ENCODE measurements around the gene CASTOR1.

CASTOR1 gene

DNA sequence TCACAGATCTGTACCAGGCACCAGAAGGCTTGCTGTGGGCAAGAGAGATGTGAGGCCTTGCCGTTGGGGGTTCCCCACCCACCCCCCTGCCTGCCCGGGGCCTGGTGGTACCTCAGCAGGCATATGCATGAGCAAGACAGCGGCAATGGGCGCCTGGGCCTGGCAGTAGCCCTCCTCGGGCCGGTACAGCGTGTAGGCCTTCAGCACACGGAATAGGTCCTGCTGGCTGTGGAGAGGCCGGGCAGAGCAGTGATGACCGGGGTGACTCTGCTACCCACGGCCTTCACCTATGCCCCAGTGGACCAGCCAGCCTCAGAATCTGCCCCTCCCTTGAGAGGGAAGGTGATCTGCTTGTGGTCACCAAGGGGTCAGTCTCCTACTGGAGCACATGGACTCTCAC is 5.5 kb upstream of the CASTOR1 start:
- TF ChIP-seq, protein P1, sequence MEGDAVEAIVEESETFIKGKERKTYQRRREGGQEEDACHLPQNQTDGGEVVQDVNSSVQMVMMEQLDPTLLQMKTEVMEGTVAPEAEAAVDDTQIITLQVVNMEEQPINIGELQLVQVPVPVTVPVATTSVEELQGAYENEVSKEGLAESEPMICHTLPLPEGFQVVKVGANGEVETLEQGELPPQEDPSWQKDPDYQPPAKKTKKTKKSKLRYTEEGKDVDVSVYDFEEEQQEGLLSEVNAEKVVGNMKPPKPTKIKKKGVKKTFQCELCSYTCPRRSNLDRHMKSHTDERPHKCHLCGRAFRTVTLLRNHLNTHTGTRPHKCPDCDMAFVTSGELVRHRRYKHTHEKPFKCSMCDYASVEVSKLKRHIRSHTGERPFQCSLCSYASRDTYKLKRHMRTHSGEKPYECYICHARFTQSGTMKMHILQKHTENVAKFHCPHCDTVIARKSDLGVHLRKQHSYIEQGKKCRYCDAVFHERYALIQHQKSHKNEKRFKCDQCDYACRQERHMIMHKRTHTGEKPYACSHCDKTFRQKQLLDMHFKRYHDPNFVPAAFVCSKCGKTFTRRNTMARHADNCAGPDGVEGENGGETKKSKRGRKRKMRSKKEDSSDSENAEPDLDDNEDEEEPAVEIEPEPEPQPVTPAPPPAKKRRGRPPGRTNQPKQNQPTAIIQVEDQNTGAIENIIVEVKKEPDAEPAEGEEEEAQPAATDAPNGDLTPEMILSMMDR (IDR thresholded peaks at IDR 0.05; ENCODE audit: control insufficient read depth, extremely low read depth, insufficient read depth) = no peak
- no peak for DNase-seq (ENCODE audit: low read depth)
- no peak overlapping the region for H3K4me3 ChIP-seq (ENCODE audit: low read depth, low read length)

DNA sequence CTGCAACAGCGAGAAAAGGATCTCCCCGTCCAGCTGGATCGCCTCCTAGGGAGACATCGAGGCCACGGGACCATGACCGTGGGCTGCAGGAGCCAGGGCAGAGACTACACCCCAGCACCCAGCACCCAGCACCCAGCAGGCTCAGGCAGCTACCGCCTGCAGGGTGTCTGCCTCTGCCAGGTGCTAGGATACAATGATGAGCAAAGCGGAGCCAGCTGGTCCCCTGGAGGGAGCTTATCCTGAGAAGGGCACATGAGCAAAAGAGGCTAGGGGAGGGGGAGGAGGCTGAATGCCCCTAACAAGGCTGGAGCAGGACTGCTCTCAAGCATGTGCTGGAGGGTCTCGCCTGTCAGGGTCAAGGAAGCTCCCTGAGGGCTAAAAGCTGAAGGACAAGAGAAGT is 4.8 kb upstream of the CASTOR1 start:
- TF ChIP-seq, protein P1 (IDR thresholded peaks at IDR 0.05; ENCODE audit: control insufficient read depth, extremely low read depth, insufficient read depth) = no peak
- no peak overlapping the region for H3K4me3 ChIP-seq (ENCODE audit: low read depth, low read length)
- no peak for DNase-seq (ENCODE audit: low read depth)

DNA sequence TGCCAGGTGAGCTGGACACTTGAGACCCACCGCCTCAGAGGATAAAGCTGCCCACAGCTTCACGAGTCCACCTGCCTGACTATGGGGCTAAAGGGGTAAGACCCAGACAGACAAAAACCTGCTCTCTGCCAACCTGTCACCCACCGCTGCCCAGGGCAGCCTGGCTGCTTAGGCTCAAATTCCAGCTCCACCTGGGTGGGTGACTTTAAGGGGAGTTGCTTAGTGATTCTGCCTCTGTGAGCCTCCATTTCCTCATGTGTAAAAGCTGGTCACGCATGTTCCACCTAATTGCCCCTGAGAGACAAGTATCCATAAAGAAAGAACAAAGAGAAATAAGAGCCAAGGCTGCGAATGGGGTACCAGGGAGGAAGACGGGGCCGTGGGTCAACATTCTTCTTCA is 3.7 kb upstream of the CASTOR1 start:
- TF ChIP-seq, protein P1 (IDR thresholded peaks at IDR 0.05; ENCODE audit: control insufficient read depth, extremely low read depth, insufficient read depth) = no peak
- no peak overlapping the region for H3K4me3 ChIP-seq (ENCODE audit: low read depth, low read length)
- no peak for DNase-seq (ENCODE audit: low read depth)

DNA sequence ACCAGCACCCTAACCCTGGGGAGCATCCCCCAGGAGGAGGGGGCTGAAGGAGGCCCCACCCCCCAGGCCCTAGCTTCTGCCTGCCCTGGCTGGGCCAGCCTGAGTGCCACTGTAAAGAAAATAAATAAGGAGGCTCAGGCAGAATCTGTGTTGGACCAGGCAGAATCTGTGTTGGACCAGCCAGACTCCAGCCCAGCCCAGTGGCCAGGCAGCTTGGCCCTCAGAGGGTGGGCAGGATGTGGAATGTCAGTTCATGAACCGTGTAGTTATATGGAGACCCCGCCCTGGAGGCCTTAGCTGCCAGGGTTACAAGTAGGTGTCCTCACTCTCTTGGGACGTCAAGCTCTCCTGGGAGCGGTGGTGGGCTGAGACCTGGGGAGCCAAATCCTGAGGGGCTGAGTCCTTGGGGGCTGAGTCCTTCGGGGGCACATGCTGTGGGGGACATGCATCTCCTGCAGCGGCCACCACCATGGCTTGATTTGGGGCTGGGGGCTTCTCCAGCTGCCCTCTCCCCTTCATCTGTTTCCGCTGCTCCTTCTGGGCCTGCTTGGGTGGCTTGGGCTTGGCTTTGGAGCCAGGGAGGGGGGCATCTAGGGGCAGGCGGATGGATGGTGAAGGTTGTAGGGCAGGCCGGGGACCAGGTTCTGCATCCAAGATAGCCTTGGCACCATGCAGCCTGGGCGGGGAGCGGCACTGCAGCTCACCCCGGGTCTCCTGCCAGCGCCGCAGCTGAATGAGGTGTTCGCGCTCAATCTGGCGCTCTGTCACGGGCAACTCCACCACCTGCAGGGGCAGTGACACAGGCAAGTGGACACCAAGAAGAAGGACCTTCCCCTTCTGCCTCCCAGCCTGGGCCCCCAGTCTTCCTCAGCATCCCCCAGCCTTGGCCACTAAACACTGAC is 3.0 kb upstream of the CASTOR1 start:
- DNase-seq (ENCODE audit: low read depth) = no peak
- H3K4me3 ChIP-seq (ENCODE audit: low read depth, low read length) = no peak overlapping the region
- TF ChIP-seq, protein P1 (IDR thresholded peaks at IDR 0.05; ENCODE audit: control insufficient read depth, extremely low read depth, insufficient read depth) = no peak

DNA sequence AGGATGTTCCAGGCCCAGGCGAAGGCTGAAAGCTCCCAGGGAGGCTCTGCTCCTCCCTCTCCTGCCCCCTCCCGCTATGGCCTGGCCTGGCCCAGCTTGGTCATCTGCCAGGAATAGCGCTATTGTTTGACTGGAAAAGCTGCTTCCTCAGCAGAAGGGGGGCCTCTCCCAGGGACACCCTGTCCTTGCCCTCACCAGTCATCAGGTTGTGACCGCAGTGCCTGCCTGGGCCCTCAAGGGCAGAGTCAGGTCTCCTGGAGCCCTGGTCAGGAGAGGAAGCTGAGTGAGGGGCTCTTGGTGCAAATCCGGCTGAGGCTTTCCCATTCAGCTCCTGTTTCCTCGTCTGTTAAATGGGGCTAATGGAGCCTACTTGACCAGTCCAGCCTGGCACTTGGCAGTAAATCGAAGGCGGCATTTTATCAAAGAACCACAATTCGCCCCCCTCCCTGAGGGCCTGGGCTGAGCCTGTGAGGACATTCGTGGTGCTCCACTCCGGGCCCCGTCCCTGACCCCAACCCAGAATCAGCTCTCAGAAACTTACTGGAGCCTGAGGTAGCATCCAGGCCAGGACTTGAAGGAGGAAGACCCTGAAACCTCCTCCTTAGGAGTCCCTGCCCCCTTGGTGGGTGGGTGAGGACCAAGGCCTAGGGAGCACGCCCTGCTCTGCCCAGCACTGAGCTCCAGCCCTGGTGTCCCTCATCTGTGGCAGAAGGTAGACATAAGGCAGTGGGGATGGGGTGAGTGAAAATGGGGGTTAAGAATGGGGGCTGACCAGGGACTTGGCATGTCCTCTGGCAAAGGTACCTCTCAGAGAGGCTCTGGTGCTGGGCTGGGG is 2.0 kb upstream of the CASTOR1 start:
- peak; percentile 63 for DNase-seq (ENCODE audit: low read depth)
- H3K4me3 ChIP-seq (ENCODE audit: low read depth, low read length) = no peak overlapping the region
- TF ChIP-seq, protein P1 (IDR thresholded peaks at IDR 0.05; ENCODE audit: control insufficient read depth, extremely low read depth, insufficient read depth) = no peak

DNA sequence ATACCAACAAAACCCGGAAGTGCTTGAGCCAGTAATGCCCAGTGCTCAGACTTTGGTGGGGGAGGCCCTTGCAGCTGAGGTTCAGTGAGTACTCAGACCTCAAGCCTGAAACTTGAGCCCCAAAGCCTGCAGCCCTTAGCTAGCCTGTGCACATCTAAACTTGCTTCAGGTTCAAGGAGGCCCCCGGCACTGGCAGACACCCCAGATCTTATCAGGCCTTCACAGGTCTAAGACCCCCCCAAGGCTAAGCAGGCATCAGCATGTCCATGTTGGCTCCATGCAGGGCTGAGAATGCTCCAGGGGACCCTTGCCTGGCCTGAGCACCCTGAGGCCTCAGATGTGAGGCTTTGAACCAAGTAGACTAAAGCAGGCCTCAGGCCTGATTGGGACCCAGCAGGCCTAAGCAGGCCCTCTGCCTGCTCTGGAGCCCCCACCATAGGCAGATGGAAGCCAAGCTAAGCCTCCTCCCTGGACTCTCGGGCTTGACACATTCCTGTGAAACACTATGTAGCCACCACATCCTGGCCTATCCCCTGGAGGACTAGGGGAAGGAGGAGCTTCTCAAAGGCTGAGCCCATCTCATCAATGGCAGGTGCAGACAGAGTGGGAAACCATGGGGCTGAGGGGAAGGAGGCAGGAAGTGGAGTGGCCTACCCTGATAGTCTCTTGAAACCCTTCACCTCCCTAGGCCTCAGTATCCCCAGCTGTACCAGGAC is 1.2 kb upstream of the CASTOR1 start:
- TF ChIP-seq, protein P1 (IDR thresholded peaks at IDR 0.05; ENCODE audit: control insufficient read depth, extremely low read depth, insufficient read depth) = no peak
- H3K4me3 ChIP-seq (ENCODE audit: low read depth, low read length) = no peak overlapping the region

More for the DNA sequence above, 1.2 kb upstream of the CASTOR1 start:
- no peak for DNase-seq (ENCODE audit: low read depth)

Measured in LNCaP clone FGC (cell line).